SK-N-SH treated with all-trans-retinoic acid at 6 μM for 48 hours (cell line): ENCODE results near the gene ADK.

ENCODE experiments used
- ATAC-seq: fragments of 200-7000 bp; cut with Tn5 transposase; 3 replicates; pipeline ENCODE4 v1.9.1; 2020; ENCODE audit warnings: mild to moderate bottlenecking, moderate library complexity
- ARNTL ChIP-seq: fragments of 450-650 bp; formaldehyde crosslinking; IDR thresholded peaks from 2 replicates; pipeline ENCODE4 v1.5.0; 2020; ENCODE audit warnings: low read depth, mild to moderate bottlenecking, moderate library complexity, borderline replicate concordance
- BACH2 ChIP-seq: fragments of 250-450 bp; sonication (Bioruptor Pico); IDR thresholded peaks from 2 replicates; pipeline ENCODE4 v1.9.0; 2021; ENCODE audit warnings: mild to moderate bottlenecking, borderline replicate concordance
- CREB5 ChIP-seq: fragments of 250-450 bp; sonication (Bioruptor Pico); IDR thresholded peaks from 2 replicates; pipeline ENCODE4 v1.5.1; 2020; ENCODE audit warnings: low read depth, mild to moderate bottlenecking, moderate library complexity
- CSDC2 ChIP-seq: fragments of 250-450 bp; sonication (Bioruptor Pico); IDR thresholded peaks from 2 replicates; pipeline ENCODE4 v1.5.0; 2020; ENCODE audit warnings: mild to moderate bottlenecking, moderate library complexity
- CSRNP3 ChIP-seq: fragments of 250-450 bp; sonication (Bioruptor Pico); IDR thresholded peaks from 2 replicates; pipeline ENCODE4 v1.5.1; 2021; ENCODE audit warnings: mild to moderate bottlenecking, moderate library complexity
- ESRRG ChIP-seq: fragments of 250-450 bp; sonication (Bioruptor Pico); IDR thresholded peaks from 2 replicates; pipeline ENCODE4 v1.6.1; 2021; ENCODE audit warnings: mild to moderate bottlenecking
- GLIS3 ChIP-seq: fragments of 250-450 bp; sonication (Bioruptor Pico); IDR thresholded peaks from 2 replicates; pipeline ENCODE4 v1.5.0; 2020; ENCODE audit warnings: mild to moderate bottlenecking, moderate library complexity
- ISL1 ChIP-seq: fragments of 250-450 bp; sonication (Bioruptor Pico); IDR thresholded peaks from 2 replicates; pipeline ENCODE4 v2.1.2; 2022; ENCODE audit warnings: mild to moderate bottlenecking, moderate library complexity
- OSR1 ChIP-seq: fragments of 250-450 bp; sonication (Bioruptor Pico); IDR thresholded peaks from 2 replicates; pipeline ENCODE4 v1.8.0; 2022; ENCODE audit warnings: moderate library complexity, mild to moderate bottlenecking, inconsistent platforms
- PATZ1 ChIP-seq: fragments of 250-450 bp; sonication (Bioruptor Pico); IDR thresholded peaks from 2 replicates; pipeline ENCODE4 v1.8.0; 2020; ENCODE audit warnings: mild to moderate bottlenecking, moderate library complexity, borderline replicate concordance
- POU6F1 ChIP-seq: fragments of 250-450 bp; sonication (Bioruptor Pico); IDR thresholded peaks from 2 replicates; pipeline ENCODE4 v1.8.0; 2021; ENCODE audit warnings: low read depth, mild to moderate bottlenecking, moderate library complexity, borderline replicate concordance
- PPARA ChIP-seq: fragments of 250-450 bp; sonication (Bioruptor Pico); IDR thresholded peaks from 2 replicates; pipeline ENCODE4 v1.5.0; 2020; ENCODE audit warnings: mild to moderate bottlenecking, borderline replicate concordance
- RARB ChIP-seq: fragments of 250-450 bp; sonication (Bioruptor Pico); IDR thresholded peaks from 2 replicates; pipeline ENCODE4 v1.8.0; 2021; ENCODE audit warnings: mild to moderate bottlenecking, moderate library complexity
- SNAI2 ChIP-seq: fragments of 250-450 bp; sonication (Bioruptor Pico); IDR thresholded peaks from 2 replicates; pipeline ENCODE4 v1.5.0; 2020; ENCODE audit warnings: mild to moderate bottlenecking, moderate library complexity
- TCF4 ChIP-seq: fragments of 250-450 bp; sonication (Bioruptor Pico); IDR thresholded peaks from 2 replicates; pipeline ENCODE4 v1.8.0; 2021; ENCODE audit warnings: mild to moderate bottlenecking, moderate library complexity, borderline replicate concordance
- TSHZ2 ChIP-seq: fragments of 250-450 bp; sonication (Bioruptor Pico); IDR thresholded peaks from 2 replicates; pipeline ENCODE4 v1.5.0; 2020; ENCODE audit warnings: mild to moderate bottlenecking, moderate library complexity
- ZC3H10 ChIP-seq: fragments of 250-450 bp; sonication (Bioruptor Pico); IDR thresholded peaks from 2 replicates; pipeline ENCODE4 v1.5.1; 2021; ENCODE audit warnings: mild to moderate bottlenecking, moderate library complexity
- ZFP3 ChIP-seq: fragments of 250-450 bp; sonication (Bioruptor Pico); IDR thresholded peaks from 2 replicates; pipeline ENCODE4 v1.5.0; 2020; ENCODE audit warnings: mild to moderate bottlenecking, moderate library complexity
- ZFP30 ChIP-seq: fragments of 450-650 bp; formaldehyde crosslinking; IDR thresholded peaks from 2 replicates; pipeline ENCODE4 v1.5.0; 2022; ENCODE audit warnings: mild to moderate bottlenecking, moderate library complexity
- ZNF565 ChIP-seq: fragments of 450-650 bp; formaldehyde crosslinking; conservative IDR thresholded peaks from 2 replicates; pipeline ENCODE4 v1.5.0; 2020; ENCODE audit warnings: low read depth, mild to moderate bottlenecking, moderate library complexity
- ZNF70 ChIP-seq: fragments of 450-650 bp; formaldehyde crosslinking; IDR thresholded peaks from 2 replicates; pipeline ENCODE4 v1.5.0; 2020; ENCODE audit warnings: mild to moderate bottlenecking, moderate library complexity

Gene ADK

GRCh38 chr10:74623786-74624185, 472.8 kb downstream of the ADK start:
- no peak for ATAC-seq
- TF ChIP-seq CSRNP3 (CRISPR knock-in tag) (no peak), ZC3H10 (CRISPR knock-in tag) (no peak), CREB5 (CRISPR knock-in tag) (no peak), RARB (no peak), CSDC2 (CRISPR knock-in tag) (no peak), POU6F1 (CRISPR knock-in tag) (no peak), ISL1 (no peak), ZFP3 (CRISPR knock-in tag) (no peak), SNAI2 (CRISPR knock-in tag) (no peak), PPARA (CRISPR knock-in tag) (no peak), ARNTL (CRISPR knock-in tag) (no peak), ZFP30 (CRISPR knock-in tag) (no peak), PATZ1 (no peak), ZNF70 (no peak), TCF4 (no peak)

GRCh38 chr10:74624501-74624900, 473.5 kb downstream of the ADK start:
- TF ChIP-seq TCF4 (no peak), POU6F1 (CRISPR knock-in tag) (no peak), BACH2 (no peak), PPARA (CRISPR knock-in tag) (no peak), TSHZ2 (CRISPR knock-in tag) (no peak), CSDC2 (CRISPR knock-in tag) (no peak), RARB (no peak), CREB5 (CRISPR knock-in tag) (no peak), ZFP3 (CRISPR knock-in tag) (no peak), ZNF70 (no peak), ESRRG (CRISPR knock-in tag) (no peak), ZNF565 (CRISPR knock-in tag) (no peak), CSRNP3 (CRISPR knock-in tag) (no peak), OSR1 (CRISPR knock-in tag) (no peak), GLIS3 (no peak), SNAI2 (CRISPR knock-in tag) (no peak)
- ATAC-seq, result no peak
